SK-N-SH (cell line): Measurements from ENCODE around the gene THSD7A.

Experiments used
- EZH2phosphoT487 ChIP-seq: fragments of 200-600 bp; sonication (generic); IDR thresholded peaks from 2 replicates; pipeline ENCODE4 v1.6.1; 2017; ENCODE audit warnings: low read depth, mixed run types, mild to moderate bottlenecking, antibody characterized with exemption, moderate library complexity, borderline replicate concordance
- RAD21 ChIP-seq: IDR thresholded peaks from 2 replicates; pipeline ENCODE4 v1.6.1; 2012; ENCODE audit warnings: mild to moderate bottlenecking, low read length
- RCOR1 ChIP-seq: fragments of 150-350 bp; IDR thresholded peaks from 2 replicates; pipeline ENCODE4 v1.6.1; 2017; ENCODE audit warnings: antibody characterized with exemption, low read length
- YY1 ChIP-seq: IDR thresholded peaks from 2 replicates; pipeline ENCODE4 v1.4.0; 2012; ENCODE audit warnings: low read depth, mild to moderate bottlenecking
- TF ChIP-seq, protein P1 (sequence below): IDR thresholded peaks from 2 replicates; pipeline ENCODE4 v1.6.1; 2012; ENCODE audit warnings: mild to moderate bottlenecking, low read depth, low read length, moderate library complexity

DNA sequence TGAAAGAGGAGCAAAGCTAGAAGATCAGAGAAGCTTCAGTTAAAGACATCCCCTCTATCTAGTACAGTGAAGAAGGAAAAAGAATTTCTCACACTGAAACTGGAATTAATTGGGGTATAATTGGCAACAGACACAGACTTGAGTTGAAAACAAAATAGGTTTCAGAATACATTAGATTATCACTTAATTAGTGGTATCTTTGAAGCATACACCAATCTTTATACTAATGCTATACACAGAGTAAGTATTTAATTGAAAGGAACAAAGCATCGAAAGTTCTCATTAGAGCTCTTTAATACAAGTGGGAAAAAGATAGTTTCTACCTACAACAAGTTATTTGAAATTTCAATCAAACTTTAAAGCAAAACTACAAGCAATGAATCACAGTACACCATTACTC lies 128.2 kb downstream of the THSD7A start:
- TF ChIP-seq RAD21 (no peak), EZH2phosphoT487 (no peak), YY1 (no peak), RCOR1 (no peak)
- TF ChIP-seq, protein P1, sequence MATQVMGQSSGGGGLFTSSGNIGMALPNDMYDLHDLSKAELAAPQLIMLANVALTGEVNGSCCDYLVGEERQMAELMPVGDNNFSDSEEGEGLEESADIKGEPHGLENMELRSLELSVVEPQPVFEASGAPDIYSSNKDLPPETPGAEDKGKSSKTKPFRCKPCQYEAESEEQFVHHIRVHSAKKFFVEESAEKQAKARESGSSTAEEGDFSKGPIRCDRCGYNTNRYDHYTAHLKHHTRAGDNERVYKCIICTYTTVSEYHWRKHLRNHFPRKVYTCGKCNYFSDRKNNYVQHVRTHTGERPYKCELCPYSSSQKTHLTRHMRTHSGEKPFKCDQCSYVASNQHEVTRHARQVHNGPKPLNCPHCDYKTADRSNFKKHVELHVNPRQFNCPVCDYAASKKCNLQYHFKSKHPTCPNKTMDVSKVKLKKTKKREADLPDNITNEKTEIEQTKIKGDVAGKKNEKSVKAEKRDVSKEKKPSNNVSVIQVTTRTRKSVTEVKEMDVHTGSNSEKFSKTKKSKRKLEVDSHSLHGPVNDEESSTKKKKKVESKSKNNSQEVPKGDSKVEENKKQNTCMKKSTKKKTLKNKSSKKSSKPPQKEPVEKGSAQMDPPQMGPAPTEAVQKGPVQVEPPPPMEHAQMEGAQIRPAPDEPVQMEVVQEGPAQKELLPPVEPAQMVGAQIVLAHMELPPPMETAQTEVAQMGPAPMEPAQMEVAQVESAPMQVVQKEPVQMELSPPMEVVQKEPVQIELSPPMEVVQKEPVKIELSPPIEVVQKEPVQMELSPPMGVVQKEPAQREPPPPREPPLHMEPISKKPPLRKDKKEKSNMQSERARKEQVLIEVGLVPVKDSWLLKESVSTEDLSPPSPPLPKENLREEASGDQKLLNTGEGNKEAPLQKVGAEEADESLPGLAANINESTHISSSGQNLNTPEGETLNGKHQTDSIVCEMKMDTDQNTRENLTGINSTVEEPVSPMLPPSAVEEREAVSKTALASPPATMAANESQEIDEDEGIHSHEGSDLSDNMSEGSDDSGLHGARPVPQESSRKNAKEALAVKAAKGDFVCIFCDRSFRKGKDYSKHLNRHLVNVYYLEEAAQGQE, result no peak
